ENCODE measurements around the gene EBP. TPM values are rescaled to one million over a fixed set of nuclear protein-coding genes. Genes with fewer than 3 reads are reported as not detected.

EBP gene
- total RNA-seq, 1 experiment from 2014 or later = 159 TPM

DNA sequence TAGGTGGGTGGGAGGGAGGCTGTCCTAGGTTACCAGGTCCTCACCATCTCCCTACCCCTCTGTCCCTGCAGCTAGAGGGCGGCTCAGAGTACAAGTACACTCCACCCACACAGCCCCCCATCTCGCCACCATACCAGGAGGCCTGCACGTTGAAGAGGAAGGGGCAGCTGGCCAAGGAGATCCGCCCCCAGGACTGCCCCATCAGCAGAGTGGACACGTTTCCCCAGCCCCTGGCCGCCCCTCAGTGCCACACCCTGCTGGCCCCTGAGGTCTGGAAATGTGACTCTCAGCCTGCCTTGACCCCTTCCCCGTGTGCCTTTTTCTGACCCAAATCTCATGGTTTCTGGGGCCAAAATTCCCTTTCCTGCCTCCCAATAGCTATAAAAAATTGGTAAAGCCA is 39.1 kb upstream of the EBP start:
- H3K27me3 ChIP-seq (ENCODE audit: control insufficient read depth, insufficient read depth, low read length) = no peaks in the 10 kb centered on the region
- DNase-seq = no peak
- H3K36me3 ChIP-seq (replicated peaks; ENCODE audit: control insufficient read depth, insufficient read depth, low read length) = peaks cover 9% of the 10 kb centered on the region
- H3K4me3 ChIP-seq (ENCODE audit: insufficient read depth, low read depth, low read length) = no peak overlapping the region

DNA sequence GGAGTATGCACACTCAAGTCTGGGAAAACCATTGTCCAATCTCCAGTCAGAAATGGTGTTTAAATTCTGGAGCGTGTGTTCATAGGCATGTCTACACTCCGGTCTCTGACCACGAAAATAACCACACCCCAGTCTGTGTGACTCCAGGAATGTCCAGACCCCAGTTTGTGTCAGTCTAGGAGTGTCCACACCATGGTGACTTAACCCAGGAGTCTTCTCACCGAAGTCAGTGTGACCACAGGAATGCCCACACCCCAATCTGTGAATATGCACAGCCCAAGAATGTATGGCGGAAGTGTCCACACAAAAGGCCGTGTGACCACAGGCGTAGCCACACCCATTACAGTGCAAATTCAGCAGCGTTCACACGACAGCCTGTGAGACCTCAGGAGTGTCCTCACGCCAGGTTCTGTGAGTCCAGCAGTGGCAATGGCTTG is 34.2 kb upstream of the EBP start:
- Histone ChIP-seq H3K4me3 (ENCODE audit: insufficient read depth, low read depth, low read length) (no peak overlapping the region), H3K36me3 (replicated peaks; ENCODE audit: control insufficient read depth, insufficient read depth, low read length) (peaks cover under 1% of the 10 kb centered on the region), H3K27me3 (ENCODE audit: control insufficient read depth, insufficient read depth, low read length) (no peaks in the 10 kb centered on the region)
- no peak for DNase-seq

DNA sequence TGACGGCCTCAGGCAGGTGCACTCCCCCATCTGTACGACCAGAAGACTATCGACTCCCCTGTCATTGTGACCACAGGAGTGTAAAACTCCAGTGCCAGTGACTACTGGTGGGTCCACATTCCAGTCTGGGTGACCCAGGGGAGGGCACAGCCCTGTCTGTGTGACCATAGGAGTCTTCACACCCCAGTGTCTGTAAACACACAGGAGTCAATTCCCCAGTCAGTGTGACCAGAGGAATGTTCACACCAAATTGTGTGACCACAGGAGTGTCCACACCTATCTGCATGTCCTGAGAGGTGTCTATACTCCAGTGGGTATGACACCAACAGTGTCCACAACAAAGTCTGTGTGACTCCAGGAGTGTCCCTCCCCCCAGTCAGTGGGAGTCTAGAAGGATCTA is 33.6 kb upstream of the EBP start:
- Histone ChIP-seq H3K36me3 (replicated peaks; ENCODE audit: control insufficient read depth, insufficient read depth, low read length) (no peaks in the 10 kb centered on the region; the same call in none of the 2 replicates), H3K4me3 (ENCODE audit: insufficient read depth, low read depth, low read length) (no peak overlapping the region), H3K27me3 (ENCODE audit: control insufficient read depth, insufficient read depth, low read length) (no peaks in the 10 kb centered on the region)
- DNase-seq = no peak

DNA sequence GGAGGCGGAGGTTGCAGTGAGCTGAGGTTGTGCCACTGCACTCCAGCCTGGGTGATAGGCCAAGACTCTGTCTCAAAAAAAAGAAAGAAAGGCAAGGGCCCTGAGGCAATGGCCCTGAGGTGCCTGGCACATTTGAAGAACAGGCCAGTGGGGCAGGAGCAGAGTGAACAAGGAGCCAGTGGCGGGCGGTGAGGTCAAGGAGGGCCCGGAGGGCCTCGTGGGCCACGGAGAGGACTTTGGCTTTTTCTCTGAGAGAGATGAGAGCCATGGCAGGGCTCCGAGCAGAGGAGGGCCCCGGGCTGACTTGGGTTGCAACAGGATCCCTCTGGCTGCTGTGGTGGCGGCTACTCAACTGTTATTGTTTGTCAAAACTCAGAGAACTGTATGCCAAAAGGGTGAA is 32.3 kb upstream of the EBP start:
- Histone ChIP-seq H3K27me3 (ENCODE audit: control insufficient read depth, insufficient read depth, low read length) (no peaks in the 10 kb centered on the region), H3K36me3 (replicated peaks; ENCODE audit: control insufficient read depth, insufficient read depth, low read length) (no peaks in the 10 kb centered on the region), H3K4me3 (ENCODE audit: insufficient read depth, low read depth, low read length) (no peak overlapping the region)
- DNase-seq = no peak

DNA sequence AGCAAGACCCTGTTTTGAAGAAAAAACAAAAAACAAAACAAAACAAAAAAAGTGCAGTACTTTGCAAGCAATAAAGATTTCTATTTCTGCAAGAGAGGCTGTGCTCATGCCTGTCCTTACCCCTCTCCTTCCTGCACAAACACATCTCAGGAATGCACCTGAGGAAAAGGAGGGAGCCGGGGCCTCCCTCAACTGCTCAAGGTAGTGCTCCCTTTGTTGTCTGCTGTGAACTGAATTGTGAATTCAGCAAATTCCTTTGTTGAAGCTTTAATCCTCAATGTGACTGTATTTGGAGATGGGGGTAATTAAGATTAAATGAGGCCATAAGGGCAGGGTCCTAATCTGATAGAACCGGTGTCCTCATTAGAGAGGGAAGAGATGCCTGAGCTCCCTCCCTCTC is 31.7 kb upstream of the EBP start:
- no peaks in the 10 kb centered on the region for H3K36me3 ChIP-seq (replicated peaks; ENCODE audit: control insufficient read depth, insufficient read depth, low read length)
- H3K27me3 ChIP-seq (ENCODE audit: control insufficient read depth, insufficient read depth, low read length) = no peaks in the 10 kb centered on the region
- H3K4me3 ChIP-seq (ENCODE audit: insufficient read depth, low read depth, low read length) = no peak overlapping the region
- no peak for DNase-seq

DNA sequence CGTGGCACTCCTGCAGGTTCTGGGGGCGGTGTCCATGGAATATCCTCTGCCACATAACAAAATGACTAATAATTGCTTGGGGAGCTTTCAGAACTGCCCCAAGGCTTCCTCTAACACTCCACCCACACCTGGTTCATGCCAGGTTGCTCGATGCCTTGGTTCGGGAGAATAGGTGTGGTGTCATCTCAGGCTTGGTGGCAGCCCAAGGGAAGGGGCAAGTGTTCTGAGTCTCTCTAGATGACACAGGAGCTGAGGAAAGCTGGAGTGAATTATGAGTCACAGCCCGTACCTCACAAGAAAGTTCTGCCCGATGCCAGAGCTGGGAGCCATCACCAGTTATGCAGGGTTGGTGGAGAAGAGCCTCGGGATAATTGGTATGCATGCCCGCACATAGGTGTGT is 30.9 kb upstream of the EBP start:
- H3K27me3 ChIP-seq (ENCODE audit: control insufficient read depth, insufficient read depth, low read length) = no peaks in the 10 kb centered on the region
- no peak overlapping the region for H3K4me3 ChIP-seq (ENCODE audit: insufficient read depth, low read depth, low read length)
- H3K36me3 ChIP-seq (replicated peaks; ENCODE audit: control insufficient read depth, insufficient read depth, low read length) = no peaks in the 10 kb centered on the region
- DNase-seq = no peak

DNA sequence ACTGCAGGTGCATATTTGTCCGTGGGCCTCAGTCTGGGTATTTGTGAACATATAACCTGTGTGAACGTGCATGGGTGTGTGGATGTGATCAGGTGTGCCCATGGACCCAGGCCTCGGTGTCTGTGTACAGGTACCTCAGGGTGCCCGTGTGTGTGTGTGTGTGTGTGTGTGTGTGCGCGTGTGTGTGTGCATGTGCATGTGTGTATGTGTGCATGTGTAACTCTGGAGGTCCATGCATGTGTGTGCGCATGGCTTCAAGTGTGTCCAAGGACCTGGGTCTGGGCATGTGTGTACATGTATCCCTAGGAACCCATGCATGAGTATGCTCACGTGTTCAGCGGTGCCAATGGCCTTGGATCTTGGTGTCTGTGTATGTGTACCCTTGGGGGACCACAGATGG is 29.8 kb upstream of the EBP start:
- H3K4me3 ChIP-seq (ENCODE audit: insufficient read depth, low read depth, low read length) = no peak overlapping the region
- no peaks in the 10 kb centered on the region for H3K27me3 ChIP-seq (ENCODE audit: control insufficient read depth, insufficient read depth, low read length)
- no peaks in the 10 kb centered on the region for H3K36me3 ChIP-seq (replicated peaks; ENCODE audit: control insufficient read depth, insufficient read depth, low read length)
- DNase-seq = no peak

DNA sequence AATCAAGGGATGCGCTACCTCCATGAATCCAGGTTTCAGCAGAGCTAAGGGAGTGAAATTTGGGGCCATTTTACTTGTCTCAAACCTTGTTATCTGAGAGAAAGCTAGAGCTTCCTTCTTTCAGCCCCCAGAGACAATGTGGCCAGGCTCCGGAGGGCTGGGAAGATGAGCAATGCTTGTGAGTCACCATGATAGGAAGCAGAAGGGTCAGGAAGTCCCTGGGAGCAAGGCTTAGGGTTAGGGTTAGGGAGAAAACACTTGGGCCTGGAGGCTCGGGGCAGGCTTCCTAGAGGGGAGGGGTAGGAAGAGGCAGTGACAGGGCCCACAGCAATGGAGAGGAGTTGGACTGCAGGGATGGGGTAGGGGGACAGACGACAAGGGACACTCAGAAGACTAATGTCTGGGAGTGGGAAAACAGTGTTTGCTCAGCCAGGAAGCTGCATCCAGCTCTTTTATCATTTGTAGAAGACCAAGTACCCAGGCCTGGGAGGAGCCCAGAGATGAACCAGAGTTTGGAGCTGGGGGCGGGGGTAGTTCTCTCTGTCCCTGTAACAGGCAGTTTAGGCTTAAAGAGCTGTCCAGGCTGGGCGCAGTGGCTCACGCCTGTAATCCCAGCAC is 29.2 kb upstream of the EBP start:
- no peak for DNase-seq
- H3K4me3 ChIP-seq (ENCODE audit: insufficient read depth, low read depth, low read length) = no peak overlapping the region
- no peaks in the 10 kb centered on the region for H3K36me3 ChIP-seq (replicated peaks; ENCODE audit: control insufficient read depth, insufficient read depth, low read length)

DNA sequence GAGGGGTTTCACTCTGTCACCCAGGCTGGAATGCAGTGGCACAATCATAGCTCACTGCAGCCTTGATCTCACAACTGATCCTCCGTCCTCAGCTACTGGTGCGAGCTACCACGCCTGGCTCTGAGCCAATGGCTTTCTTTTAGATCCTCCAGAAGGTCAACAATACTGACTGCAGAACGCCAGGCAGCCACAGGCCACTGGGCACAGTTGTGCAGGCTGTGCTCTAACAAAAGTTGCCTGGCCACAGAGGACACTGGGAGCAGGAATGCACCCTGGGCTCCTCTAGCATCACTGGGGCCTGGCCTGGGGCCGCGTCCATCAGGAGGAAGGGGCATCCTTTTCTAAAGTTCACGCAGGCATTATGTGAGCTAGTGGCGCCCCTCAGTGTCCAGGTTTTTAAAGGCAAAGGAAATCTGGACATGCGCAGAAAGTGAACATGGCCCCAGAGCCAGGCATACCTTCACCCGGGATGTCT is 27.7 kb upstream of the EBP start:
- Histone ChIP-seq H3K27me3 (ENCODE audit: control insufficient read depth, insufficient read depth, low read length) (no peaks in the 10 kb centered on the region), H3K4me3 (ENCODE audit: insufficient read depth, low read depth, low read length) (no peak overlapping the region), H3K36me3 (replicated peaks; ENCODE audit: control insufficient read depth, insufficient read depth, low read length) (no peaks in the 10 kb centered on the region)
- peak; percentile 77 for DNase-seq

More for the DNA sequence above, 29.2 kb upstream of the EBP start:
- H3K27me3 ChIP-seq (ENCODE audit: control insufficient read depth, insufficient read depth, low read length) = no peaks in the 10 kb centered on the region

DNA sequence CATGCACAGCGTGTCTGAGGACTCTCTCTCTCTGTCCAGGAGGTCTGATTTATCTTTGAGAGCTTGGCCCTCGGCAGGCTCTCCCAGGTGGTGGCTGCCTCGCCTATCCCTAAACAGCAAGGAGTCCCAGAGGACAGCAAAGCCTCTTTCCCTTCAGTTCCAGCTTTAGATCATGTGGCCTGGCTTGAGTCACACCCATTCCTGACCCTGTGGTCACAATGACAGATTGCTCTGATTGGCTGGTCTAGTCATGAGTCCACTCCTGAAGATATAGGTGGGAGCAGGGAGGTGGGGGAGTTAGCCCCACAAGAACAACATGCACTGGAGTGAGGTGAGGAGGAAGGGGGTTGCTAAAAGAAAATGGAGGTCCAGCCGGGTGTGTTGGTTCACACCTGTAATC is 24.9 kb upstream of the EBP start:
- DNase-seq = no peak
- Histone ChIP-seq H3K4me3 (ENCODE audit: insufficient read depth, low read depth, low read length) (no peak overlapping the region), H3K27me3 (ENCODE audit: control insufficient read depth, insufficient read depth, low read length) (no peaks in the 10 kb centered on the region), H3K36me3 (replicated peaks; ENCODE audit: control insufficient read depth, insufficient read depth, low read length) (no peaks in the 10 kb centered on the region)

DNA sequence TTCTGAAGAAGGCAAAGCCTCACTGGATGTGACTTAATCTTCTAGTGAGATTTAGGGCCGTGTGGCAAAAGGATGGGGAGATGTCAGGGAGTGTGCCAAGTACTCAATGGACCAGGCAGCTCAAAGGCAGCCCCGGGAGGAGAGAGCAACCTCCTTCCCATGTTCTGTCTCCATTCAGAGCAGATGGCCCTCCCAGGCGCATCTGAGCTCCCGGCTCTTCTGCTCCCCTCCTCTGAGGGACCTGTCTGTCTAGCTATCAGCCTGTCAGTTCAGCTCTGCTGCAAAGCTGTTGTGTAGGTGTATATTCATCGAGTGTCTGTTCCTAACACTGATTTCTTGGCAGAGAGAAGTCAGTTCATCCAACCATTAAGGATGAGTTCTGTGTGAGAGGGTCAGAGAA is 23.7 kb upstream of the EBP start:
- H3K36me3 ChIP-seq (replicated peaks; ENCODE audit: control insufficient read depth, insufficient read depth, low read length) = no peaks in the 10 kb centered on the region
- DNase-seq = no peak
- H3K4me3 ChIP-seq (ENCODE audit: insufficient read depth, low read depth, low read length) = no peak overlapping the region
- H3K27me3 ChIP-seq (ENCODE audit: control insufficient read depth, insufficient read depth, low read length) = no peaks in the 10 kb centered on the region

DNA sequence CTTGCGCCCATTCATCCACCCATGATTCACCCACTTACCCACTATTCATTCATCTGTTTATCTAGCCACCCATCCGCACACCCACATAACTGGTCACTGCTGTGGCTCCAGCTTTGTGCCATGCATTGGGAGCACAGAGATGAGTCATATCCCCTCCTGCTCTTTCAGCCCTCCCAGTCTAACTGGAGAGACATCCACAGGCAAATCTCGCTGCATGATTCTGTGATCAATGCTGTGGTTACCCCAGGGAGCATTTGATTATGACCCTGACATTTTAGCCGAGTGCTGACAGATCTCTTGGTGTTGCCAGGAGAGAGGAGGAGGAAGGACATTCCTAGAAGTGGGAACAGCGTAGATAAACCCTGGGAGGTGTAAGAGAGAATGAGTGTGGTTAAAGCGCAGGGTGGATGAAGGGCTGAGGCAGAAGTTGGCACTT is 23.2 kb upstream of the EBP start:
- Histone ChIP-seq H3K36me3 (replicated peaks; ENCODE audit: control insufficient read depth, insufficient read depth, low read length) (no peaks in the 10 kb centered on the region), H3K4me3 (ENCODE audit: insufficient read depth, low read depth, low read length) (no peak overlapping the region), H3K27me3 (ENCODE audit: control insufficient read depth, insufficient read depth, low read length) (no peaks in the 10 kb centered on the region)
- DNase-seq = no peak

DNA sequence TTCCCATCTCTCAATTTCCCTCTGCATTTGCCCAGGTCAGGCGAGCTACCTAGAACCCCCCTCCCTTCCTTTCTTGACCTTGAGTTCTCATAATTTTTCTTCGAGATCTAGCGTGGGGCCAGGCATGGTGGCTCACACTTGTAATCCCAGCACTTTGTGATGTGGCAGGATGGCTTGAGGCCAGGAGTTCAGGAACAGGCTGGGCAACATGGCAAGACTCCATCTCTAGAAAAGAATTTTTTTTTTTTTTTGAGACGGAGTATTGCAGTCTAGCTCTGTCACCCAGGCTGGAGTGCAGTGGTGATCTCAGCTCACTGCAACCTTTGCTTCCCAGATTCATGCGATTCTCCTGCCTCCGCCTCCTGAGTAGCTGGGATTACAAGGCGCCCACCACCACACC is 17.3 kb upstream of the EBP start:
- Histone ChIP-seq H3K4me3 (ENCODE audit: insufficient read depth, low read depth, low read length) (no peak overlapping the region), H3K36me3 (replicated peaks; ENCODE audit: control insufficient read depth, insufficient read depth, low read length) (no peaks in the 10 kb centered on the region)

DNA sequence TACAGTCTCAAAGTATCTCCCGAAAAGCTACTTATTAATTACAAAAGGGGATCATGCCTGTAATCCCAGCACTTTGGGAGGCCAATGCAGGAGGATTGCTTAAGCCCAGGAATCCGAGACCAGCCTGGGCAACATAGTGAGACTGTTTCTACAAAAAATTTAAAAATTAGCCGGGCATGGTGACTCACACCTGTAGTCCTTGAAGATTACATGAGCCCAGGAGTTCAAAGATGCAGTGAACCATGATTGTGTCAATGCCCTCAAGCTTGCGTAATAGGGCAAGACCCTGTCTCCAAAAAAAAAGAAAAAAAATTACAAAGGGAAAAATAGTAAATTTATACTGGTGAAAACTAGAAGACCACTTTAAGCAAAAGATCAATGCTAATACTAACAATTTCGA is 16.1 kb upstream of the EBP start:
- Histone ChIP-seq H3K36me3 (replicated peaks; ENCODE audit: control insufficient read depth, insufficient read depth, low read length) (no peaks in the 10 kb centered on the region), H3K27me3 (ENCODE audit: control insufficient read depth, insufficient read depth, low read length) (no peaks in the 10 kb centered on the region; the same call in 1 of the 2 replicates), H3K4me3 (ENCODE audit: insufficient read depth, low read depth, low read length) (no peak overlapping the region)
- DNase-seq = no peak

More for the DNA sequence above, 17.3 kb upstream of the EBP start:
- DNase-seq = no peak
- H3K27me3 ChIP-seq (ENCODE audit: control insufficient read depth, insufficient read depth, low read length) = no peaks in the 10 kb centered on the region

DNA sequence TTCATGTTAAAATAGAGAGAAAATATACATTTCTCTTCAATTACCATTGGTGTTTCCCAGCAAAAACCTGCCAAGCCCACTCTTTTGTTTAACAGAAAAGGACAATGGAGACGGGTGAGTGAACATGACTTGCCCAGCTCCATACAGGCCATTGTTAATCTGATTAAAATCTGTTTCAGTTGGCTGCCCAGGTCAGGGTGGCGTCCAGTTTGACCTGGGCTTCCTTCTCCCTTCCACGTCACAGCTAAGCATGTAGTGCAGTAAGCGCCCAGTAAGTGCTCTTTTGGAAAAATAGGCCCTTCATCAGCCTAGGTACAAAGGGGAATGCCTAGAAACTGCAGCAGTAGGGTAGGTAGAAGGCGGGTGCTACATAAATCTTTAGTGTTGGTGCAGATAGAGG is 14.4 kb upstream of the EBP start:
- no peak overlapping the region for H3K4me3 ChIP-seq (ENCODE audit: insufficient read depth, low read depth, low read length)
- no peaks in the 10 kb centered on the region; the same call in 1 of the 2 replicates for H3K27me3 ChIP-seq (ENCODE audit: control insufficient read depth, insufficient read depth, low read length)
- no peaks in the 10 kb centered on the region for H3K36me3 ChIP-seq (replicated peaks; ENCODE audit: control insufficient read depth, insufficient read depth, low read length)
- no peak for DNase-seq

Data from H7 (cell line).